ENCODE results near the gene ATP1B3. TPM values are rescaled to one million over a fixed set of nuclear protein-coding genes. Genes with fewer than 3 reads are reported as not detected.

Gene ATP1B3
- total RNA-seq, 2 experiments from 2014 or later: 143 to 157 TPM

DNA sequence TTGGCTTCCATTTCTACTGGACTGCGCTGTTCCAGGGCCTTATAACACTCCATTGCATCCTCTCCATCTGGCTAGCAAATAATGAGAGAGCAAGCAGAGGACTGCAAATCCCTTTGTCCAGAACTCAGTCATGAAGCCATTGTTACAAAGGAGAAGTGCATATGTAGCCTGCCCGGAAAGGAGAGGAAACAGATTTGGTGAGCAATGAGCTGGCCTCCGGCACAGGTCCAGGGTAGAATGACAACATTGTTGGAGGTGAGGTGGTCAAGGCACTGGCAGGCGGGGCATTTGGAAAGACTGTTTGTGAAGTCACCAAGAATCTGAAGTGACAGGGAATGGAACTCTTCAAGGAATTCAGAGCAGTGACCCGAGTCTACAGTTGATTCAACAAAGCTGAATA, 25.0 kb upstream of the ATP1B3 start:
- no peaks in the 10 kb centered on the region for H3K36me3 Mint-ChIP-seq
- H3K27me3 Mint-ChIP-seq: peaks cover 8% of the 10 kb centered on the region
- no peaks in the 10 kb centered on the region for H3K4me1 Mint-ChIP-seq
- DNase-seq: no peak
- H3K27ac Mint-ChIP-seq: no peak overlapping the region
- H3K4me3 Mint-ChIP-seq: no peak overlapping the region
- no peaks in the 10 kb centered on the region for H3K9me3 Mint-ChIP-seq

DNA sequence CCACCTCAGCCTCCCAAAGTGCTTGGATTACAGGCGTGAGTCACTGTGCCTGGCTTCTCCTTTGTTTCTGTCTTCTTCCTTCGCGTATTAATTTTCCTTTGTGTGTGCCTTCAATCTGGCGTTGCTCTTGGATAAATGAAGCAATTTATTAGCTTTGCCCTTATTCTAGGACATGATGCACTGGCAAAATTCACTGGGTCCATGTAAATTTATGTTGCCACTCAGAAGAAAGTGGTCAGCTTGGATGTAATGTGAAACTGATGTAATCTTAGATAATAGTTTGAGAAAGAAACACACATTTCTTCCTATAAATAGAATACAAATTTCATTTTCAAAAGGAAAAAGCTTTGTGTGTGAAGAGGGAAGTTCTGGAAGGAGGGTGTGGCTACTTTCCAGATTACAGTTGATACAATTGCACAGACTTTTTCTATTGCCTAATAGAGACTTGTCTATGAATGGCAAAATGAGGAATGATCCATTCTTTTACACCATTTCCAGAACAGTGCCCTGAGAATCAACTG, 23.3 kb upstream of the ATP1B3 start:
- H3K4me3 Mint-ChIP-seq: no peak overlapping the region
- no peaks in the 10 kb centered on the region for H3K9me3 Mint-ChIP-seq
- no peaks in the 10 kb centered on the region for H3K4me1 Mint-ChIP-seq
- H3K27me3 Mint-ChIP-seq: peaks cover 8% of the 10 kb centered on the region
- no peaks in the 10 kb centered on the region for H3K36me3 Mint-ChIP-seq
- no peak for DNase-seq
- H3K27ac Mint-ChIP-seq: no peak overlapping the region

DNA sequence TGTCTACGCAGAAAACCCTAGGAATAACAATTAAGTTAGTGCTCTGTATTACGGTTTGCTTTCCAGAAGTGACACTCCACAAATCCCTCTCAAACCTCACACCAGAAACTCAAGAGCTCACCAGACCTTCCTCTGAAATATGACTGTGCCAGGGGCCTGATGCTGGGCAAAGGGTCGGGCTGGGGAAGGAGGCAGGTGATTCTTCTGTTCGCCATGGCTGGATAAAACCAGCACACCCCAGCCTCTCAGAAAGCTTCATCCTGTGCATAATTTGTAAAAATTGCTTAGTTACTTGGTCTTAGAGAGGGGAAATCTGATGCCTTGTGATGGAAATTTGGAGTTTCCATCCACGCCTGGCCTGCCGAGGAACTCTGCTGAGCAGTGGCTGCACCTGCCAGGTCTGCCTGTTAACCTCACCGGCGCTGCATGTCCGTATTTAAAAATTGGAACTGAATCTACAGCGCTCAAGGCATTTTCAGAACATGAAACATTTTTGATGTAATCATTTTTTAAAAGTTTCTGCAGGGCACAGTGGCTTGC, 22.7 kb upstream of the ATP1B3 start:
- Mint-ChIP-seq H3K4me1 (no peaks in the 10 kb centered on the region), H3K4me3 (no peak overlapping the region), H3K27me3 (peaks cover 8% of the 10 kb centered on the region), H3K36me3 (no peaks in the 10 kb centered on the region), H3K27ac (no peak overlapping the region), H3K9me3 (no peaks in the 10 kb centered on the region)
- DNase-seq: no peak

DNA sequence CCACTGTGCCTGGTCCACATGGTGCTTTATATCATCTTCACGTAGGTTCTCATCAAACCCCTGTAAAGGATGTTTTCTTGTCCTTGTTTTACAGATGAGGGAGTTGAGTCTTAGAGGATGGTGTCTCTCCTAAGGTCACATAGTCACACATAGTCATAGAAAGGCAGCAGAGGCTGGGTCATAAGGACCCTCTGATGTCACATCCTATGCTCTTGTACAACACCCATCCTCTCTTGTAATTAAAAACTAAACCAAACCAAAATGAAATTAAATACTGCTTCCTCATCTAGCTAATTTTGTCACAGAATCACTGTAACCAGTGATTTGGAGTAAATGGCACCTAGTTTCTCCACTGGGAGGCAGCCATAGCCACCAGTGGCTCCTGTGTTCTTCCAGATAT, 21.8 kb upstream of the ATP1B3 start:
- no peak for DNase-seq
- Mint-ChIP-seq H3K36me3 (no peaks in the 10 kb centered on the region), H3K9me3 (no peaks in the 10 kb centered on the region), H3K4me3 (no peak overlapping the region), H3K27me3 (peaks cover under 1% of the 10 kb centered on the region), H3K4me1 (no peaks in the 10 kb centered on the region), H3K27ac (no peak overlapping the region)

DNA sequence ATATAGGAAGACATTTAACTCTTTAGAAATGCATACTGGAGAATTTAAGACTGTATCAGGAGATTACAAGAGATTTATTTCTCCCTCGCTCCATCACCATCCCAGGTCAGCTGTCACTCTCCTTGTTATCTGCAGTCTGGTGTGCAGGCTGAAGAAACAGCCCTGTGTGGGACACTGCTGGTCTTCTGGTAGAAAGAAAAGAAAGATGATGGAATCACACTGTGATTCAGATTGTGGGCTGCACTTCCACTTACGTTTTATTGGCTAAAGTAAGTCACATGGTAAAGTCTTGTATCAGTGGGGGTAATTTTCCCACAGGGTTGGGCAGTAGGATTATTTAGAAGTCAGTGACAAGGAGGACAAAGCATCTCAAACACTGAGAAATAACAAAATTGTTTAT, 18.1 kb upstream of the ATP1B3 start:
- no peak for DNase-seq
- no peak overlapping the region for H3K27ac Mint-ChIP-seq
- H3K9me3 Mint-ChIP-seq: no peaks in the 10 kb centered on the region
- H3K4me3 Mint-ChIP-seq: no peak overlapping the region
- H3K36me3 Mint-ChIP-seq: no peaks in the 10 kb centered on the region
- peaks cover 5% of the 10 kb centered on the region for H3K4me1 Mint-ChIP-seq
- no peaks in the 10 kb centered on the region for H3K27me3 Mint-ChIP-seq

DNA sequence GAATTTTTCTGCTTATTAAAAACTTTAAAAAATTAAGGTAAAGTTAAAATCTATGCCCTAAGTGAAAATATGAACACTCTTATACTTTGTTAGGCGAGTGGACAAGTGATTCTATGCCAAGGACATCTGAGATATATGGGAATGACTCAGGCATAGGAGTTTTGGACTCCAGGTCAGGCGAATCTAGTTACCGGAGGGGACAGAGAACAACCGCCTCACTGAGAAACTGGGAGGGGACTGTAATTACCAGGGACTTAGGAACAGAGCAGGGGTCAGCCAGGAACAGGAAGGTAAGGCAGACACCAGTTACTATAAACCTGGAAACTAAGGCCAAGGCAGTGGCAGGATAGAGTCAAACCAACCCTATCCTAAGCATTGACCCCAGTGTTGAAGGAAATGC, 16.8 kb upstream of the ATP1B3 start:
- DNase-seq: no peak
- no peak overlapping the region for H3K27ac Mint-ChIP-seq
- no peak overlapping the region for H3K4me3 Mint-ChIP-seq
- peaks cover 12% of the 10 kb centered on the region for H3K4me1 Mint-ChIP-seq
- no peaks in the 10 kb centered on the region for H3K27me3 Mint-ChIP-seq
- H3K9me3 Mint-ChIP-seq: no peaks in the 10 kb centered on the region
- H3K36me3 Mint-ChIP-seq: no peaks in the 10 kb centered on the region

DNA sequence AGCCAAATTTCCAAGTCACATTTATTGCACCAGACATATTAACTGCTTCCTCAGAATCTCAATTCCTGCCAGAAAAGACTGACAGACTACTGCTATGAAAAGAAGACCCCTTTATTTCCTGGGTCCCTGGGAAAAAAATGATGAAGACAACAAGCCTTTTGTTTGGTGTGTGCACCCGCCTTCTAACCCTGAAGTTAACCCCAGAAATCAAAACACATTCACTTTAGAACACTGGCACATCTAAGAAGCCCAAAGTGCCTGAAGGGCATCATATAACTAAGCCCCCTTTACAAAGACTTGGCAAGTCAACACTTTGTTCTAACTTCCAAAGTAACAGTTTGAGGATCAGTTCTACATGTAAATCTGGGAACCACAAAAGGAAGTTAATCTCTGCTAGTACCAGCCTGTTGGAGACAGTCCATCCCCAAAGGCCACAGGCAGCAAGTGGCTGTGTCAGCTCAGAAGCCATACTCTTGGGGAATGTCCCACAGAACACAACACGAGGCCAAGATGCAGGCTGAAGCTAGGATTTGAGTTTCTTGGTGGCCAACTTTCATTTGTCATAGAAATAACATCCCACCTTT, 16.3 kb upstream of the ATP1B3 start:
- DNase-seq: no peak
- H3K36me3 Mint-ChIP-seq: no peaks in the 10 kb centered on the region
- H3K27me3 Mint-ChIP-seq: no peaks in the 10 kb centered on the region
- H3K4me1 Mint-ChIP-seq: peaks cover 12% of the 10 kb centered on the region
- no peak overlapping the region for H3K27ac Mint-ChIP-seq
- H3K4me3 Mint-ChIP-seq: no peak overlapping the region
- no peaks in the 10 kb centered on the region for H3K9me3 Mint-ChIP-seq

DNA sequence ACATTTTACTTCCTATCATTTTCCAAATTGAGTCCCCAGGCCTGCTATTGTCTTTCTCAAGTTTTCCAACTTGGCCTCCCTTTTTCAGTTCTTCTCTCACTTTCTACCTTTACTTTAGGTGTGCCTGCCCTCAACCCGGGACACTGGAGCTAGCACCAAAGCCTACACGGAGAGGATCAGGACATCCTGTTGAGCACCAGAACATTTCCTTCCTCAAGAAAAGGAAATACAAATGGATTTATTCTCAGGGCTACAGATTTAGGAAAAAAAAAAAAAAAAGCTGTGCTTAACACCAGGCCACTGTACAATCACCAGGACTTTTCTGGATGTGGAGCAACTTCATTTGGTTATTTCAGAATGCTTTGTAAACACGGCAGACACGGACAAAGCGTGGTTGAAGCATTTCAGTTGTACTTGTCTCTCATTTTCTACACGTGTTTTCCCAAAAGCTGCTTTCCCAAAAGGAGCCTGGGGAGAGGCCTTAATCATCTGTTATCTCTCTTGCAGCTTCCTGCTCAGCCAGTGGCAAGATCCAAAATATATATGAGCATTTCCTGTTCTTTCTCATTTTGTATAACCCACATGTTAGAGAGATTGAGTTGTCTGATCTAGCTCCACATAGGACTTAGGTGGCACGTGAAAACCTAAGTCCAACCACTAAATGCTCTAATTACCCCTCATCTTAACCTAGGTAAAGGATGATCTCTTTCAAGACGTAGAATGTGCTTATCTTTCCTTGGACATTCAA, 15.5 kb upstream of the ATP1B3 start:
- no peak overlapping the region for H3K27ac Mint-ChIP-seq
- H3K36me3 Mint-ChIP-seq: no peaks in the 10 kb centered on the region
- no peaks in the 10 kb centered on the region for H3K27me3 Mint-ChIP-seq
- H3K9me3 Mint-ChIP-seq: no peaks in the 10 kb centered on the region
- peaks cover 12% of the 10 kb centered on the region for H3K4me1 Mint-ChIP-seq
- no peak overlapping the region for H3K4me3 Mint-ChIP-seq
- no peak for DNase-seq

DNA sequence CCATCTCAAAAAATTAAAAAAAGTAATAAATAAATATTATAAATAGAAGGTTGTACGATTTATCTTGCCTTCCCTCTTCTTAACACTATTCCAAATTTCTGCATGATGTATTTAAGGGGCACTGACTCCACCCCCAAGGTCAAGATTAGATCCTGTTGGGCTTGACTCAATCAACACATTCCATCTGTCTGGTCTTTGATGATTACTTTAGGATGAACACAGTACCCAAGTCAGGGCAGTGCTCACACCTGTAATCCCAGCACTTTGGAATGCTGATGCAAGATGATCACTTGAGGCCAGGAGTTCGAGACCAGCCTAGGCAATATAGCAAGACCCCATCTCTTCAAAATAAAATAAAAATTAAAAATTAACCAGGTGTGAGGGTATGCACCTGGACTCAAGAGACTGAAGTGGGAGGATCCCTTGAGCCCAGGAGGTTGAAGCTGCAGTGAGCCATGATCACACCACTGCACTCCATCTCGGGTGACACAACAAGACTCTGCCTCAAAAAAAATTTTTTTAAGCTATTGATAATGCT, 14.1 kb upstream of the ATP1B3 start:
- Mint-ChIP-seq H3K27ac (no peak overlapping the region), H3K4me3 (no peak overlapping the region), H3K4me1 (peaks cover 12% of the 10 kb centered on the region), H3K36me3 (no peaks in the 10 kb centered on the region), H3K9me3 (no peaks in the 10 kb centered on the region), H3K27me3 (no peaks in the 10 kb centered on the region)
- no peak for DNase-seq

DNA sequence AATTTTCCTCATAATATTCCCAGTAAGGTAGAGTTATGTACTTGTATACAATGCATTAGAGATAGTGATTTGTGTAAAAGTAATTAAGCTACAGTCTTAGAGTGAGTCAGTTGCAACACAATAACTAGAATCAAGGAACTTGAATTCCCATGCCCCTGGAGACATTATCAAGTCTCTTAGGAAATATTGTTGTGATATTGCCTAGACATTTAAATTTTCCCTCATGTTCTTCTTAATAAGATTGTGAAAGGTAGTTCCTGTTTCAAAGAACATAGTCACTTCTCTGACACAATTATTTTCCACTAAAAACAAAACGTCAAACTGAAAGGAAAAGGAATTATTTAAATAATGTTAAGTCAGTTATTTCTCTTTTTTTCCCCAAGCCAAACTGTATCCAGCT, 13.0 kb upstream of the ATP1B3 start:
- Mint-ChIP-seq H3K4me3 (no peak overlapping the region), H3K9me3 (no peaks in the 10 kb centered on the region), H3K27ac (no peak overlapping the region), H3K27me3 (no peaks in the 10 kb centered on the region), H3K4me1 (peaks cover 12% of the 10 kb centered on the region), H3K36me3 (no peaks in the 10 kb centered on the region)
- no peak for DNase-seq

DNA sequence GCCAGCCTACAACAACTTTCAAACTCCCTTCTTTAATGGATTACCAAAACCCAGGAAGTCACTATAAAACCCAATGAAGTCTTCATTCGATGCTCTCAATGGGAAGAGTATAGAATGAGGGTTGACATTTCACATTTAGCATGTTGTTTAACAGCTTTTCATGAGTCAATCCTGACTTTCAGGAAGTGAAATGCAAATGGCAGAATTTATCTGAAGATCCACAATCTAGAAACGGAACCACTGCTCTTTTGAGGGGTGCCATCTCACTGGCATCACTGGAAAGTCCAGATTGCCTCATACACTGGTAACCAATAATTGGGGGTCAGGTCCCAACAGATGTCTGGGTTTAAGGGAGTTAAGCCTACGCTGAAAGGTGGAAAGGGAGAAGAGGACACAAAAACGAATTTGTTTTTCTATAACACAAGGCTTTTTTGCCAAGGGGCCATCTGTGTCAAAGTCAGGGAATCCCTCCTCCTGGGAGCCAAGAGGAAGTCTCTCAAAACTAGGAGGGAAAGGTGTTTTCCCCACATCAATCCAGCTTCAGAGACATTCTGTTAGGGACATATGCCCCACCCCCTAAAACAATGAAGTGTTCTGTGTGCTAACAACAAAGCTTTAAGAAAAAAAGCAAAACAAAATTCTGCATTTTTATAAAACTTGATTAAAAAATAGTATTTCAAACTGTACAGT, 12.0 kb upstream of the ATP1B3 start:
- no peaks in the 10 kb centered on the region for H3K27me3 Mint-ChIP-seq
- peaks cover 12% of the 10 kb centered on the region for H3K4me1 Mint-ChIP-seq
- H3K9me3 Mint-ChIP-seq: no peaks in the 10 kb centered on the region
- no peak overlapping the region for H3K27ac Mint-ChIP-seq
- no peak overlapping the region for H3K4me3 Mint-ChIP-seq
- no peaks in the 10 kb centered on the region for H3K36me3 Mint-ChIP-seq
- no peak for DNase-seq

DNA sequence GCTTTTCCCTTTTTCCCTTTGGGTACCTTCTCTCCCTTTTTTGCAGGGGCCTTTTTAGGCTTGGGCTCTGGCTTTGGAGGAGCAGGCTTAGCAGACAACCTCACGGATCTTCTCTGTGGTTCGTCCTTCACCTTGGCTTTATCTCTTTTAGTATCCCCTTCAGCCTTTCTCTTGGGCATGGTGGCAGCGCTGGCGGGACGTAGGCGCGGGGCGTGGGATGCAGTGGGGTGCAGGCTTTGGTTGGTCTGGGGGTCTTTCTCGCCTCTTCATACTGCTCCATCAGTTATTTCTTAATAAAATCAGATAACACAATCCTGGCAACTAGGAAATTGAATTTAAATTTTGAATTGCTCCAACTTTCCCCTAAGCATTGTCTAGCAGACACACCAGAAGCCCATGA, 11.3 kb upstream of the ATP1B3 start:
- Mint-ChIP-seq H3K4me1 (peaks cover 12% of the 10 kb centered on the region), H3K36me3 (no peaks in the 10 kb centered on the region), H3K9me3 (no peaks in the 10 kb centered on the region), H3K27me3 (no peaks in the 10 kb centered on the region), H3K4me3 (no peak overlapping the region), H3K27ac (no peak overlapping the region)
- no peak for DNase-seq

DNA sequence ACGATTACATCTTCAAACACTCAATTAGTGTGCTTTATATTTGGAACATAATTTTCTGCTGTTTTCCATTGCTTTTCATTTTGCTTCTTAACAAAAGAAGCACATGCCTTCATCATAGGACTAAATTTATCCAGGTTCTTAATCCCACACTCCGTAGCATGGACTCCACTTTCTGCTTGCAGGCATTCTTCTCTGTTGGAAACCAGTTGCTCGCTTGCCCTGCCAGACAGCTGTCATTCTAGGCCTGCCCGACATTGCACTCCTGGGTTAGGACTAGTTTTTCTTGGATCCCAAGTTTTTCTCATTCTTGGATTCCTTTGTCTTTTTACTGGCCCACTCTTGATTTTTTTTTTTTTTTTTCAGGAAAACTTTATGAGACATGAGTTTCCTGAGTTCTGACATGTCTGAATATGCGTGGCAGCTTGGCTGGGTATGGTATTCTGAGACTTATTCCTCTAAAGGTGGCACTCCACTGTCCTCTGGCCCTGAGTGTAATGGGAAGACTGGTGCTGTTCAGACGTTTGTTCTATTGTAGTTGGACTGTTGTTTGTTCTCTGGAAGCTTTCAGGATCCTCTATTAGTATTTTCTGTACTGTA, 6.3 kb upstream of the ATP1B3 start:
- Mint-ChIP-seq H3K4me3 (no peak overlapping the region), H3K27me3 (no peaks in the 10 kb centered on the region), H3K4me1 (peaks cover 3% of the 10 kb centered on the region), H3K9me3 (no peaks in the 10 kb centered on the region), H3K36me3 (no peaks in the 10 kb centered on the region), H3K27ac (no peak overlapping the region)
- no peak for DNase-seq

DNA sequence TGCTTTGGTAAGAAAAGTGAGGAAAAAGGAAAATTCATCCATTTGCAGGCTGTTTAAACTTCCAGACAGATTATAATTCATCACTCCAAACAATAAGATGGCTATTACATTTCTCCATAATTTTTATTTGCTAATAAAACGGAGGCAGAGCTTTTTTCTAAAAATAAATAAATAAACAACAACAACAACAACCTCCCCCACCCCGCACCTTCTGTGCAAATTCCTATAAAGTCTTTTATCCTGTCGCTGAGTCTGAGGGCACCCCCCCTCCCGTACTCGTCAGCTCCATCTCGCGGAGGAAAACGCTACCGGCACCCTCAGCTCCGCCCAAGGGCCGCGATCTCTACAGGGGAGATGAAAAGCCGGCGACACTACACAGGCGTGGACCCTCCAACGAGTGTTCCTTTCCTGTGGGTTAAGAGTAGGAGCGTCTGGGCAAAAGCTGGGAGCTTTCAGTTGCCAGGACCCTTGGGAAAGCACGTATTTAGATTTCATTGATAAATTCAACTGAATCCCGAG, 1.0 kb upstream of the ATP1B3 start:
- Mint-ChIP-seq H3K27me3 (no peaks in the 10 kb centered on the region), H3K4me3 (peak overlapping the region; percentile 89), H3K9me3 (no peaks in the 10 kb centered on the region), H3K36me3 (peaks cover 27% of the 10 kb centered on the region), H3K27ac (peak overlapping the region; percentile 95), H3K4me1 (peaks cover 28% of the 10 kb centered on the region)
- peak; percentile 84 for DNase-seq

Measured in activated naive CD8-positive, alpha-beta T cell treated with anti-CD3 and anti-CD28 coated beads for 36 hours (primary cell).